Left renal pelvis (tissue), 4 donors: ENCODE measurements around the gene ANGPTL4. TPM values are rescaled to one million over a fixed set of nuclear protein-coding genes. Genes with fewer than 3 reads are reported as not detected.
"Not testable (repeated sequence)": the region's sequence is repeated elsewhere in the genome, so short reads cannot be mapped to it uniquely, and the experiment has no call there.

Experiments used
- DNase-seq, 4 donors: peaks; one replicate each; pipeline ENCODE4 v3.0.0-alpha.2; 2013; ENCODE audit warnings: low read depth in 4 of 4, low spot score in 3 of 4
- polyA plus RNA-seq, 4 donors: library from polyadenylated mRNA; unstranded; fragments of 120-200 nt; gene quantifications; one replicate each; pipeline ENCODE4 v1.2.1, GENCODE V29; 2013; ENCODE audit not compliant: insufficient read length in 4 of 4

The ANGPTL4 gene
- polyA plus RNA-seq, result 1 to 10 TPM; 2.8 to 5.3 (median 3.4) TPM

GRCh38 chr19:8363803-8364771 is at the start of gene ANGPTL4:
ANGPTL4 (plus strand) TSS chr19:8364155; CDS start chr19:8364322, 167 bp downstream.
- DNase-seq, result no peak

GRCh38 chr19:8314981-8315640 is 48.8 kb upstream of the ANGPTL4 start:
- not testable (repeated sequence) for DNase-seq

- no peak for DNase-seq
Observed at GRCh38 chr19:8316351-8317125, 47.4 kb upstream of the ANGPTL4 start.

DNA sequence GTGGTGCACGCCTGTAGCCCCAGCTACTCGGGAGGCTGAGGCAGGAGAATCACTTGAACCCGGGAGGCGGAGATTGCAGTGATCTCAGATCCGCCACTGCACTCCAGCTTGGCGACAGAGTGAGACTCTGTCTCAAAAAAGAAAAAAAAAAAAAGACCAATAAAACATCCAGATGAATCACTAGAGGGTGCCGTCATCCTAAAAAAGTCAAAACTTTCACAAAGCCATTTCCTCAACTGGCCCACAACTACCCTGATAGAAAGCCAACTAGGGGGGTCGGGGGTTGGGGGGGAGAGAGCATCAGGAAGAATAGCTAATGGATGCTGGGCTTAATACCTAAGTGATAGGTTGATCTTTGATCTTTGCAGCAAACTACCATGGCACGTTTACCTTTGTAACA is 45.1 kb upstream of the ANGPTL4 start:
- not testable (repeated sequence) for DNase-seq

DNA sequence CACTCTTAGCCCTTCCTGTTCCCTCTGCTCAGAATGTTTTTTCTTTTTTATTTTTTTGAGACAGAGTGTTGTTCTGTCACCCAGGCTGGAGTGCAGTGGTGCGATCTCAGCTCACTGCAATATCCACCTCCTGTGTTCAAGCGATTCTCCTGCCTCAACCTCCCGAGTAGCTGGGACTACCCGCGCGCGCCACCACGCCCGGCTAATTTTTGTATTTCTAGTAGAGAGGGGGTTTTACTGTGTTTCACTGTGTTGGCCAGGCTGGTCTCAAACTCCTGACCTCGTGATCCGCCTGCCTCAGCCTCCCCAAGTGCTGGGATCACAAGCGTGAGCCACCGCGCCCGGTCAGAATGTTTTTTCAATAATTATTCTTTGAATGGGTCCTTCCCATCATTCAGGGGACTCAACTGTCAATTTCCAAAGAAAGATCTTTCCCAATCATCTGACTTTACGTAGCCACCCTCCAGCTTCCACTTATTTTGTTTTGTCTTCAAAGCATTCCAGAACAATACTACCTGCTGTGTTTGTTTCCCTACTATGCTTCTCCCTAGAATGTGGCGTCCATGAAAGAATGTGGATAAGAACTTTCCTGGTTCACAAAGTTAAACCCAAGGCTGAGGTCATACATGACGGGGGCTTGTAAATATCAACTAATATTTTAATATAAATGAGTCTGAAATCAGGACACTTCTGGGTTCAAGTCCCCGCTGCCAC is 44.0 kb upstream of the ANGPTL4 start:
- DNase-seq, result no peak

- DNase-seq, result no peak
Observed at GRCh38 chr19:8320564-8321066, 43.3 kb upstream of the ANGPTL4 start.

GRCh38 chr19:8321067-8321985 is 42.6 kb upstream of the ANGPTL4 start, which contains the start of the genes NDUFA7 and RPS28:
NDUFA7 (minus strand) TSS chr19:8321375; CDS start chr19:8321358, 17 bp downstream.
RPS28 (plus strand) TSS chr19:8321496; CDS start chr19:8321531, 35 bp downstream.
- peak; percentile 91 to 95 (median 92) for DNase-seq

DNA sequence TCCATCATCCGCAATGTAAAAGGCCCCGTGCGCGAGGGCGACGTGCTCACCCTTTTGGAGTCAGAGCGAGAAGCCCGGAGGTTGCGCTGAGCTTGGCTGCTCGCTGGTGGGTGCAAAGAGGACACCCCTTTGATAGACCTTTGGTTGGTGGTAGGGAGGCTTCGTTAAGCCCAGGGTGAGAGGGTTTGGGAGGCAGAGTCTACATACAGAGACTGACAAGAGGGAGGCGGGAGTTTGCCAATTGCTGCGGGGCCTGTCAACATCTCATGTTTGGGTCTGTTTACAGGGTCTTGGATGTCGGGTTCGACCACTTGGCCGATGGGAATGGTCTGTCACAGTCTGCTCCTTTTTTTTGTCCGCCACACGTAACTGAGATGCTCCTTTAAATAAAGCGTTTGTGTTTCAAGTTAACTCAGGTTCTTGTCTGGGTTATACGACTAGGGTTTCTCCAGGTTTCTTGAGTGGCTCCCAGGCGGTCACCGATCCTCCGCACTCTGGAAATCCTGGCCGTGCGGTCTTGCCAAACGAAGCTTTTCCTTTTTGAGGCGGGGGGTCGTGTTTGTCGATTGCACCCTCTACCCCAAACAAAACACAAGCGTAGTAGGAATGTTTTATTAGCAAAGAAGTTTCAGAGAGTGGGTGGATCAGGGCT is 41.8 kb upstream of the ANGPTL4 start:
- DNase-seq, result no peak

DNA sequence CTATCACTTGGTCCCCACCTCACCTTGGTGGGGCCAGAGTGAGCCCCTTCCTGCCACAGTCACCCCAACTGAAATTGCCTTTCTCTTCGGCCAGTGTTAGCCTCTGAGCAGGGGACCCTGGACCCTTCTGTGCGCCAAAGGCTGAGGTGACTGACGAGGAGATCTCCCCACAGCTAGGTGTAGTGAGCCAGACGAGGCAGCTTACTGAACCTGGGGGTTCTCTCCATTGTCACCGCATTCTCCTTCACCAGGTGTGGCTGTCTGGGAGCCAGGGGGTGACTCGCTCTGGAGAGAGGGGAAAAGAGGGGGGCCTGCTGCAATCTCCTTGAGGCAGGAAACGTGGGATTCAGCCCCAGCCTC is 41.3 kb upstream of the ANGPTL4 start:
- no peak for DNase-seq

GRCh38 chr19:8323781-8324185 is 40.2 kb upstream of the ANGPTL4 start:
- DNase-seq, result no peak

GRCh38 chr19:8324186-8325050 is 39.5 kb upstream of the ANGPTL4 start:
- no peak for DNase-seq

DNA sequence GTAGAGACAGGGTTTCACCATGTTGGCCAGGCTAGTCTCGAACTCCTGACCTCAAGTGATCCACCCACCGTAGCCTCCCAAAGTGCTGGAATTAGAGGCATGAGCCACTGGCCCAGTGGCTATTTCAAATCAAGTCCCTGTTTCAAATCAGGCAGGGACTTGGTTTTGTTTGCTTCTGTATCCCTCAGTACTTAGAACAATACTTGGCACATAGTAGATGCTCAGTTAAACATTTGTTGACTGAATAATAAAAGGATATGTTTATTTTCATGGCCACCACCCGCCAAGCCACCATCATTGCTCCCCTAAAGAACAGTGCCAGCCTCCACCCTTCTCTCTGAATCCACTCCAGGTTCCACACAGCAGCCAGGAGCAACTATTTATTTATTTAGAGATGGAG is 38.5 kb upstream of the ANGPTL4 start:
- no peak for DNase-seq

- no peak for DNase-seq
Observed at GRCh38 chr19:8329996-8330395, 34.0 kb upstream of the ANGPTL4 start.

DNA sequence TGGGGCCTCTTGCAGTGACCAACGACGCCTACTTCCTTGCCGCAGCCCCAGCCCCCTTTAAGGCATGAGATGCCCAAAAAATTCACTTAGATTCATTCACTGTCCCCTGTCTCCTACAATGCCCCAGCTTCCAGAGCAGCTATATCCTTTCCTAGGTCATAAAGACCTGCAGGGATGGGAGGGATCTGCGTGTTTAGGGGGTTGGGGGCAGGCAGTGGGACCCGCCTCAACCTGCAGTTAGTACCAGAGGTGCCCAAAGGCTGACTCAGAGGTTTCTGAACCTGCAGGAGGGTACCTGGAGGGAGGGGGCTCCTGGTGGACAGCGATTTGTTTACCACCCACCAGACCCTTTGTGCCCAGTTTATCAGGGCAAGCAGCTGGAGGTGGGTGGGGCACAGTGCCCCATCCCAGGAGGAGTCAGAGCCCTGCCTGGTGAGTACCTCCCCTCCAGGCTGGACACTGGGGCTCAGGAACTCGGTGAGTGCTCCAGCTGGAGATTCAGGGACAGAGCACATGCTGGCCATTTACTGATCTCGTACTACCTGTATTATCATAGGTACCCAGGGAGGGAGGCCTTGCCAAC is 32.6 kb upstream of the ANGPTL4 start:
- no peak for DNase-seq

DNA sequence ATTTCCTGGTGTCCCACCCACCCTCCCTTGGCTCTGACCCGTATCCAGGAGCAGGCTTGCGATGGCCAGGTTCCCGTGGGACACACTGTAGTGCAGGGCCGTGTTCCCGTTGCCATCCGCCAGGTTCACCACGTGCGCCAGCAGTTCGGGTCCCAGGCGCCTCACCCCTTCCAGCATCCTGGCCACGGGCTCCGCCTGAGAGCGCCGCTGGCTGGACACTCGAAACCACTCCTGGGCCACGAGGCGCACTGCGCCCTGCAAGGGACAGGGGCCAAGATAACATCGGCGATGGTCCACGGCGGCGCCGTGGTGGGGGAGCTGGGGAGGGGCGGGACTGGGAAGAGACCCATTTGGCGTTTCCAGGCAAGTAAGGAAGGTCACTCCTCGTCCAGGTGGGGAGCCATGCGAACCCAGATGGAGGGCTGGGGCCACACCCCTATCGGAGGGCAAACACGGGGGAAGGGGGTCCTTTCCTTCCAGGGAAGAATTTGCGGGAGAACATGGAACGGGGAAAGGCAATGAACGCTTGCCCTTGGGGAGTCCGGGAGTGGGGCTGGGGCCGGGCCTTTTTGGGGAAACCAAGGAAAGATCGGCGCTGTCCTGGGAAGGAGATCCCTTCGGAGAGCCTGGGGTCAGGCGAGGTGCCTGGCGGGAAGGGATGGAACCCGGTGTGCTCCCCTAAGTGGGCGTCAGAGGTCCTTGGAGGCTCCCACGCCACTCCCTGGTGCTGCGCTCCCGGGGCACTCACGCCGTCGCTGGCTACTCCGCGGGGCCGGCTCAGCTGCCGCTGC is 30.8 kb upstream of the ANGPTL4 start:
- no peak for DNase-seq

GRCh38 chr19:8333767-8334457 is 30.0 kb upstream of the ANGPTL4 start:
- DNase-seq, result no peak
